ENCODE results near the gene CDC27. TPM values are rescaled to one million over a fixed set of nuclear protein-coding genes. Genes with fewer than 3 reads are reported as not detected.
A peak's percentile ranks its signal among the peaks of the same experiment; 100 is the strongest.

CDC27 gene
- polyA plus RNA-seq, 3 donors = 19.7 to 52.0 (median 33.0) TPM

DNA sequence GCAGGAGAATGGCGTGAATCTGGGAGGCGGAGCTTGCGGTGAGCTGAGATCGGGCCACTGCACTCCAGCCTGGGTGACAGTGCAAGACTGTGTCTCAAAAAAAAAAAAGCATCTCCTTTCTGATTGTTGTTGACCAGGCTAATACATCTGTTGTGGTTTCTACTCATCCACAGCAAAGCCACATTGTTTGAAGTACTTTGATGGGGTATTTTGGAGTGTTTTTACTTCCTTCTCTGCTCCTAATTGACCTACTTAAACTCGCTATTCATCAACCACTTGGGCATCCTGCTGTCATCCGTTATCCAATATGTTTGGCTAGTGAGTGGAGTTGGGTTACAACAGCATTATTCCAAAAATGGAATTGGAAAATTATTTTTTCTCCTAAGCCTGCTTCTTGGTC is 3.5 kb upstream of the CDC27 start:
- H2AFZ ChIP-seq (ENCODE audit: insufficient read depth, low read depth, low read length, poor library complexity, severe bottlenecking) = peak overlapping the region; percentile 40

DNA sequence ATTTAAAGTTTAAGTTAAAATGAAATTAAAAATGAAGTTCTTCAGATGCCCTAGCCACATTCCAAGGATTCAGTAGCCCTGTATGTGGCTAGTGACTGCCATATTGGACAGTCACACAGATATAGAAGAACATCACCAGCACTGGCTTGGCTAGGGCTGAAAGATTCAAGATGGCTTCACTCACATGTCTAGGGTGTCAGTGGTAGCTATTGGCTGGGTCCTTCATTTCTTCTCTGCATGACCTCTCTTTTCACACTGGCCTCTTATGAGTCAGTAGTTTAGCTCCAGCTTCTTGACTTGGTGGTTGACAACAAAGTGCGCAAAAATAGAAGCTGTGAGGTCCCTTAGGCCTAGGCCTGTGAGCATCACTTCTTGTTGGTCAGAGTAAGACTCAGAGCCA is 1.7 kb upstream of the CDC27 start:
- no peak overlapping the region for H3K9ac ChIP-seq (ENCODE audit: insufficient read depth, low read length, poor library complexity, severe bottlenecking)
- 100% methylated on average over 1 of the region's 1 CpG for WGBS (ENCODE audit: insufficient coverage)
- H3K4me2 ChIP-seq (replicated peaks; ENCODE audit: extremely low read depth, low read length, poor library complexity, severe bottlenecking) = no peak overlapping the region
- H3K36me3 ChIP-seq (replicated peaks in 1 of 2; ENCODE audit: control insufficient read depth in 1 of 2, insufficient read depth in 2 of 2, low read length in 2 of 2) = no peaks in the 10 kb centered on the region
- TF ChIP-seq, protein P1, sequence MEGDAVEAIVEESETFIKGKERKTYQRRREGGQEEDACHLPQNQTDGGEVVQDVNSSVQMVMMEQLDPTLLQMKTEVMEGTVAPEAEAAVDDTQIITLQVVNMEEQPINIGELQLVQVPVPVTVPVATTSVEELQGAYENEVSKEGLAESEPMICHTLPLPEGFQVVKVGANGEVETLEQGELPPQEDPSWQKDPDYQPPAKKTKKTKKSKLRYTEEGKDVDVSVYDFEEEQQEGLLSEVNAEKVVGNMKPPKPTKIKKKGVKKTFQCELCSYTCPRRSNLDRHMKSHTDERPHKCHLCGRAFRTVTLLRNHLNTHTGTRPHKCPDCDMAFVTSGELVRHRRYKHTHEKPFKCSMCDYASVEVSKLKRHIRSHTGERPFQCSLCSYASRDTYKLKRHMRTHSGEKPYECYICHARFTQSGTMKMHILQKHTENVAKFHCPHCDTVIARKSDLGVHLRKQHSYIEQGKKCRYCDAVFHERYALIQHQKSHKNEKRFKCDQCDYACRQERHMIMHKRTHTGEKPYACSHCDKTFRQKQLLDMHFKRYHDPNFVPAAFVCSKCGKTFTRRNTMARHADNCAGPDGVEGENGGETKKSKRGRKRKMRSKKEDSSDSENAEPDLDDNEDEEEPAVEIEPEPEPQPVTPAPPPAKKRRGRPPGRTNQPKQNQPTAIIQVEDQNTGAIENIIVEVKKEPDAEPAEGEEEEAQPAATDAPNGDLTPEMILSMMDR (IDR thresholded peaks at IDR 0.05) = no peak
- no peak overlapping the region for H2AFZ ChIP-seq (ENCODE audit: insufficient read depth, low read depth, low read length, poor library complexity, severe bottlenecking)
- Mint-ChIP-seq H3K27ac (peak overlapping the region in 1 of 7 donors; percentile 61), H3K36me3 (peaks cover 0 to 5% of the 10 kb centered on the region in 2 donors), H3K27me3 (ENCODE audit: low read depth in 3 of 3) (peaks cover 2 to 7% (median 4%) of the 10 kb centered on the region in 3 donors), H3K9me3 (peaks cover 0 to 3% (median 0%) of the 10 kb centered on the region in 7 donors), H3K4me3 (no peak overlapping the region), H3K4me1 (peaks cover 30% of the 10 kb centered on the region)
- no peaks in the 10 kb centered on the region for H3K27me3 ChIP-seq (ENCODE audit: control insufficient read depth in 2 of 2, insufficient read depth in 2 of 2, low read length in 2 of 2)
- no peak overlapping the region for H3K27ac ChIP-seq (ENCODE audit: low read depth in 1 of 2, low read length in 2 of 2)
- H3K4me3 ChIP-seq (replicated peaks in 1 of 3; ENCODE audit: low read depth in 2 of 3, low read length in 3 of 3) = no peak overlapping the region
- H3K4me1 ChIP-seq (ENCODE audit: control insufficient read depth in 1 of 2, insufficient read depth in 2 of 2, low read length in 2 of 2) = peaks cover 10 to 29% of the 10 kb centered on the region in 2 donors
- intact Hi-C loops (cut with micrococcal nuclease) = no loop called here
- peaks cover 16% of the 10 kb centered on the region for H4K20me1 ChIP-seq (ENCODE audit: insufficient read depth, low read length)
- no peaks in the 10 kb centered on the region for H3K9me3 ChIP-seq (replicated peaks in 1 of 2; ENCODE audit: control insufficient read depth in 1 of 2, insufficient read depth in 1 of 2, low read length in 2 of 2)
- H3K79me2 ChIP-seq (ENCODE audit: insufficient read depth, low read length) = peaks cover 34% of the 10 kb centered on the region
- DNase-seq = no peak

More for the DNA sequence above, 3.5 kb upstream of the CDC27 start:
- H3K36me3 ChIP-seq (replicated peaks in 1 of 2; ENCODE audit: control insufficient read depth in 1 of 2, insufficient read depth in 2 of 2, low read length in 2 of 2) = no peaks in the 10 kb centered on the region
- TF ChIP-seq, protein P1 (IDR thresholded peaks at IDR 0.05) = no peak
- Mint-ChIP-seq H3K4me1 (peaks cover 21% of the 10 kb centered on the region), H3K27me3 (ENCODE audit: low read depth in 3 of 3) (peaks cover 4 to 10% (median 4%) of the 10 kb centered on the region in 3 donors), H3K36me3 (no peaks in the 10 kb centered on the region), H3K27ac (no peak overlapping the region), H3K9me3 (peaks cover 0 to 3% (median 0%) of the 10 kb centered on the region in 7 donors), H3K4me3 (no peak overlapping the region)
- H3K79me2 ChIP-seq (ENCODE audit: insufficient read depth, low read length) = peaks cover 16% of the 10 kb centered on the region
- H3K27ac ChIP-seq (ENCODE audit: low read depth in 1 of 2, low read length in 2 of 2) = no peak overlapping the region
- 92% methylated on average over 3 of the region's 6 CpGs for WGBS (ENCODE audit: insufficient coverage)
- no peak for DNase-seq
- H3K4me3 ChIP-seq (replicated peaks in 1 of 3; ENCODE audit: low read depth in 2 of 3, low read length in 3 of 3) = no peak overlapping the region
- H3K9me3 ChIP-seq (replicated peaks in 1 of 2; ENCODE audit: control insufficient read depth in 1 of 2, insufficient read depth in 1 of 2, low read length in 2 of 2) = no peaks in the 10 kb centered on the region
- H3K4me2 ChIP-seq (replicated peaks; ENCODE audit: extremely low read depth, low read length, poor library complexity, severe bottlenecking) = no peak overlapping the region
- H3K9ac ChIP-seq (ENCODE audit: insufficient read depth, low read length, poor library complexity, severe bottlenecking) = no peak overlapping the region
- peaks cover 5 to 21% of the 10 kb centered on the region in 2 donors for H3K4me1 ChIP-seq (ENCODE audit: control insufficient read depth in 1 of 2, insufficient read depth in 2 of 2, low read length in 2 of 2)
- no peaks in the 10 kb centered on the region for H4K20me1 ChIP-seq (ENCODE audit: insufficient read depth, low read length)
- intact Hi-C loops (cut with micrococcal nuclease) = no loop called here
- no peaks in the 10 kb centered on the region for H3K27me3 ChIP-seq (ENCODE audit: control insufficient read depth in 2 of 2, insufficient read depth in 2 of 2, low read length in 2 of 2)
